K562 (cell line): ENCODE measurements around the gene DENND4C. TPM values are rescaled to one million over a fixed set of nuclear protein-coding genes. Genes with fewer than 3 reads are reported as not detected.

ENCODE experiments used
- CBFA2T2 ChIP-seq: fragments of 450-650 bp; conservative IDR thresholded peaks from 2 replicates; pipeline ENCODE4 v1.6.1; 2017; ENCODE audit warnings: mild to moderate bottlenecking
- DPF2 ChIP-seq: fragments of 450-650 bp; IDR thresholded peaks from 2 replicates; pipeline ENCODE4 v1.6.1; 2016
- GABPB2 ChIP-seq: fragments of 250-450 bp; sonication (Bioruptor Pico); conservative IDR thresholded peaks from 2 replicates; pipeline ENCODE4 v1.5.1; 2021; ENCODE audit warnings: mild to moderate bottlenecking
- HMBOX1 ChIP-seq: sonication (generic); IDR thresholded peaks from 2 replicates; pipeline ENCODE4 v1.6.1; 2016
- KDM1A ChIP-seq, 2 experiments: fragments of 450-650 bp; IDR thresholded peaks; 2 replicates each; pipeline ENCODE4 v1.6.1; 2016; ENCODE audit warnings: mild to moderate bottlenecking in 2 of 2
- L3MBTL2 ChIP-seq: fragments of 450-650 bp; IDR thresholded peaks from 2 replicates; pipeline ENCODE4 v1.6.1; 2016; ENCODE audit warnings: mild to moderate bottlenecking, moderate library complexity
- MCM3 ChIP-seq: fragments of 450-650 bp; IDR thresholded peaks from 2 replicates; pipeline ENCODE4 v1.6.1; 2016
- NFE2 ChIP-seq: IDR thresholded peaks from 2 replicates; pipeline ENCODE4 v1.6.1; 2014; ENCODE audit warnings: antibody characterized with exemption, low read depth
- NR3C1 ChIP-seq: sonication (generic); formaldehyde crosslinking; IDR thresholded peaks from 2 replicates; pipeline ENCODE4 v1.8.1; 2022; ENCODE audit warnings: missing genetic modification reagents
- PHB2 ChIP-seq: fragments of 450-650 bp; IDR thresholded peaks from 2 replicates; pipeline ENCODE4 v1.6.1; 2017; ENCODE audit warnings: low read depth
- SMARCA4 ChIP-seq: fragments of 450-650 bp; IDR thresholded peaks from 2 replicates; pipeline ENCODE4 v1.6.1; 2016
- SNRNP70 ChIP-seq: fragments of 200-400 bp; formaldehyde crosslinking; optimal IDR thresholded peaks from 2 replicates; pipeline ENCODE3; 2017; ENCODE audit warnings: low read depth, low read length
- SP1 ChIP-seq: sonication (generic); formaldehyde crosslinking; IDR thresholded peaks from 2 replicates; pipeline ENCODE4 v1.8.1; 2022; ENCODE audit warnings: mild to moderate bottlenecking, missing genetic modification reagents
- ZBTB1 ChIP-seq: sonication (generic); formaldehyde crosslinking; IDR thresholded peaks from 2 replicates; pipeline ENCODE4 v1.8.1; 2023; ENCODE audit warnings: missing genetic modification reagents, low read depth, mild to moderate bottlenecking, borderline replicate concordance
- ZBTB7A ChIP-seq: IDR thresholded peaks from 2 replicates; pipeline ENCODE4 v1.6.1; 2011; ENCODE audit warnings: low read depth, mild to moderate bottlenecking, low read length, moderate library complexity, borderline replicate concordance; ENCODE audit not compliant: control insufficient read depth
- ZFX ChIP-seq: sonication (generic); formaldehyde crosslinking; IDR thresholded peaks from 2 replicates; pipeline ENCODE4 v1.8.0; 2022; ENCODE audit warnings: mild to moderate bottlenecking, missing genetic modification reagents, moderate library complexity
- ZNF134 ChIP-seq: fragments of 250-450 bp; sonication (Bioruptor Pico); conservative IDR thresholded peaks from 2 replicates; pipeline ENCODE4 v1.4.0; 2020
- ZNF175 ChIP-seq: fragments of 200-800 bp; sonication (Bioruptor generic); IDR thresholded peaks from 2 replicates; pipeline ENCODE4 v1.6.1; 2016; ENCODE audit warnings: low read depth, mild to moderate bottlenecking, missing genetic modification characterization, missing compliant biosample characterization
- ZNF384 ChIP-seq: IDR thresholded peaks from 2 replicates; pipeline ENCODE4 v1.6.1; 2012; ENCODE audit warnings: low read depth, low read length, improper control_type of control experiment
- ZNF586 ChIP-seq: fragments of 450-650 bp; formaldehyde crosslinking; conservative IDR thresholded peaks from 2 replicates; pipeline ENCODE4 v1.4.0; 2020; ENCODE audit warnings: mild to moderate bottlenecking, moderate library complexity
- ZNF592 ChIP-seq: fragments of 450-650 bp; IDR thresholded peaks from 2 replicates; pipeline ENCODE4 v1.6.1; 2017; ENCODE audit warnings: antibody characterized with exemption, mild to moderate bottlenecking
- polyA plus RNA-seq, 8 experiments: library from polyadenylated mRNA; depleted of rRNA in 4 of 8; stranded (reverse) in 5 of 8; unstranded in 3 of 8; fragments of >200 nt; fragmentation: Nextera tagmentation in 2 of 8; fragmentation: Illumina TruSeq in 1 of 8; extraction: Ambion mirVana in 2 of 8; extraction: Trizol in 1 of 8; gene quantifications; 2 replicates each; pipeline versions ENCODE4 v1.2.1 to v1.2.3, GENCODE V29; 2011 to 2014; ENCODE audit warnings: inconsistent platforms in 1 of 8, missing spikeins in 1 of 8
- total RNA-seq, 7 experiments: library from RNA; depleted of rRNA in 6 of 7; stranded (reverse); fragments of >200 nt in 6 of 7; fragmentation: Illumina TruSeq in 2 of 7; extraction: Trizol in 2 of 7; gene quantifications; 2 replicates each; pipeline versions ENCODE4 v1.2.1 to v1.2.3, GENCODE V29; 2011 to 2021; ENCODE audit warnings: low replicate concordance in 1 of 7
- TF ChIP-seq, protein P1 (sequence below), 2 experiments: IDR thresholded peaks in 1 of 2; conservative IDR thresholded peaks in 1 of 2; 2 replicates each; pipeline ENCODE4 v1.6.1; 2016; ENCODE audit warnings: low read depth in 2 of 2, mild to moderate bottlenecking in 1 of 2, missing compliant biosample characterization in 1 of 2, missing genetic modification characterization in 1 of 2, moderate library complexity in 1 of 2

DENND4C gene
- total and polyA plus RNA-seq, 9 of the 15 experiments (the other 6 are each of a cell fraction or from before 2014, with no cell fraction given): 4.8 to 31.8 (median 13.9) TPM

DNA sequence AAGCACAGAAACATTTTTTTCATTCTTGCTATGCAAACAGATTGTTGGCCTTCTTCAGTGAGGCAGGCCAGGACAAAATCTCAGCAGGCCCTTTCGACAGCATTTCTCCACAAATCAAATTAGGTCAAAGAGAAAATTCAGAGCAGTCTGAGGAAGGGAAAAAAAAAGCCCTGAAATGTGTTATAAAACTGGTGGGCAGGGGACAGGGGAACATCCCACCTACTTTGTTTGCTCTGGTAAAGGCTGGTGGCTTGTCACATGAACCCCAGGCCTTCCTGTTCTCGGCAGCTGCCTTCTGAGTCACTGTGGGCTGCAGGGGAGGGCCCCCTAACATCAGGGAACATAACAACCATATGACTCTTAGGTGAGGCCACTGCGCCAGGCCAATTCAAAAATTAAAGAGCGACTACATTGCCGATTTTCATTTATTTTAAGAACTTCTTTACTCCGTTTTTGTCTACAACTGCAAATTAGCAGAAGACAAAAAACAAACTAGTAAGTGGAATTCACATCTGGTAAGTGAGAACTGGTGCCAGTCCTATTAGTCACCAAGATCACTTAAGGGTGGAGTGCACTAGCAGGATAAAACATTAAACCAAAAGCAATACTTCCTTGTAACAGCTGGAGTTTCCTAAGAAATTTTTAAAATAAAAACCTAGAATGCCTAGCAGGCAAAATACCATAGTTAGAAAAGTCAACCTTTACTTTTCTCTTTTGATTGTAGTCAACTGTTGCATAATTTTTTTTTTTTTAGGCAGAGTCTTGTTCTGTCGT is 46.2 kb upstream of the DENND4C start (continued):
- peak; percentile 70 to 71; a peak in 2 of 4 replicates for TF ChIP-seq KDM1A (IDR thresholded peaks at IDR 0.05)
- no peak for TF ChIP-seq ZBTB1 (CRISPR knock-in tag)
- TF ChIP-seq L3MBTL2: peak; percentile 26; the same call in 1 of the 2 replicates
- peak; percentile 63 for TF ChIP-seq ZNF592
- peak; percentile 33; the same call in 1 of the 2 replicates for TF ChIP-seq NFE2
- no peak; the same call in 1 of the 2 replicates for TF ChIP-seq ZNF175 (CRISPR knock-in tag)
- peak; percentile 72 for TF ChIP-seq HMBOX1
- TF ChIP-seq, protein P1, sequence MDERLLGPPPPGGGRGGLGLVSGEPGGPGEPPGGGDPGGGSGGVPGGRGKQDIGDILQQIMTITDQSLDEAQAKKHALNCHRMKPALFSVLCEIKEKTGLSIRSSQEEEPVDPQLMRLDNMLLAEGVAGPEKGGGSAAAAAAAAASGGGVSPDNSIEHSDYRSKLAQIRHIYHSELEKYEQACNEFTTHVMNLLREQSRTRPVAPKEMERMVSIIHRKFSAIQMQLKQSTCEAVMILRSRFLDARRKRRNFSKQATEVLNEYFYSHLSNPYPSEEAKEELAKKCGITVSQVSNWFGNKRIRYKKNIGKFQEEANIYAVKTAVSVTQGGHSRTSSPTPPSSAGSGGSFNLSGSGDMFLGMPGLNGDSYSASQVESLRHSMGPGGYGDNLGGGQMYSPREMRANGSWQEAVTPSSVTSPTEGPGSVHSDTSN (CRISPR knock-in tag; IDR thresholded peaks at IDR 0.05; ENCODE audit: low read depth): no peak
- TF ChIP-seq, protein P1 (tag; conservative IDR thresholded peaks at IDR 0.05; ENCODE audit: low read depth): no peak
- TF ChIP-seq SNRNP70: no peak
- no peak for TF ChIP-seq PHB2
- no peak for TF ChIP-seq ZNF586
- no peak for TF ChIP-seq GABPB2 (CRISPR knock-in tag)
- 0 out of 2 replicates have a peak, but pooled peaks have one; percentile 9 for TF ChIP-seq CBFA2T2
- peak; percentile 28; the same call in 1 of the 2 replicates for TF ChIP-seq ZNF384
- no peak for TF ChIP-seq SP1 (CRISPR knock-in tag)
- TF ChIP-seq MCM3: no peak
- TF ChIP-seq DPF2: 0 out of 2 replicates have a peak, but pooled peaks have one; percentile 34
- TF ChIP-seq NR3C1: no peak
- 0 out of 2 replicates have a peak, but pooled peaks have one; percentile 20 for TF ChIP-seq ZBTB7A
- TF ChIP-seq ZFX (CRISPR knock-in tag): peak; percentile 47
- TF ChIP-seq ZNF134 (CRISPR knock-in tag): peak; percentile 55; the same call in 1 of the 2 replicates
- TF ChIP-seq SMARCA4: peak; percentile 48; the same call in 1 of the 2 replicates
